Epithelial cell of esophagus (primary cell): Measurements from ENCODE around the gene MAPK13.
A peak's percentile ranks its signal among the peaks of the same experiment; 100 is the strongest.

Source experiments
- DNase-seq: peaks from one replicate; pipeline ENCODE4 v3.0.0; 2010; ENCODE audit warnings: low read depth
- H3K4me3 ChIP-seq: 2 replicates; pipeline ENCODE4 v1.5.1; 2011; ENCODE audit warnings: mild to moderate bottlenecking, low read length, control low read depth
- TF ChIP-seq, protein P1 (sequence below): IDR thresholded peaks from 2 replicates; pipeline ENCODE4 v1.5.1; 2011; ENCODE audit warnings: low read depth, mild to moderate bottlenecking, low read length, control low read depth, inconsistent platforms; ENCODE audit not compliant: insufficient read depth; ENCODE audit errors: missing control alignments

The MAPK13 gene

DNA sequence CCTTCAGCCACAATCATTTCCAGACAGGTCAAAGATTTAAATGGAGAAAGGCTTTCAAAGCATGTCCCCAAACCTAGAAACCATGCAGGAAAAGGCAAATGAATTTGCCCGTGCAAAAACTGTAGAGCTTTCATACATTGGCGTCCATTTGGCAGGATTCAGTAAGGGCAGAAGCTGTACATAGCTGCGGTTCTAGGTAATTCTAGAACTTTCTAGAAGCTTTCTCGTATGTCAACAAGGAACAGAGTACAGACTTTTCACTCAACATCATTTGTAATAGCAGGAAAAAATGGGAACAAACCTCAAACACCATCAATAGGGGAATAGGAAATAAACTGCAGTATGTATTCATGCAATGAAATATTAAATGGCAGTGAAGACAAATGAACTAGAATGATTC, 11.1 kb upstream of the MAPK13 start:
- no peak overlapping the region for H3K4me3 ChIP-seq
- TF ChIP-seq, protein P1, sequence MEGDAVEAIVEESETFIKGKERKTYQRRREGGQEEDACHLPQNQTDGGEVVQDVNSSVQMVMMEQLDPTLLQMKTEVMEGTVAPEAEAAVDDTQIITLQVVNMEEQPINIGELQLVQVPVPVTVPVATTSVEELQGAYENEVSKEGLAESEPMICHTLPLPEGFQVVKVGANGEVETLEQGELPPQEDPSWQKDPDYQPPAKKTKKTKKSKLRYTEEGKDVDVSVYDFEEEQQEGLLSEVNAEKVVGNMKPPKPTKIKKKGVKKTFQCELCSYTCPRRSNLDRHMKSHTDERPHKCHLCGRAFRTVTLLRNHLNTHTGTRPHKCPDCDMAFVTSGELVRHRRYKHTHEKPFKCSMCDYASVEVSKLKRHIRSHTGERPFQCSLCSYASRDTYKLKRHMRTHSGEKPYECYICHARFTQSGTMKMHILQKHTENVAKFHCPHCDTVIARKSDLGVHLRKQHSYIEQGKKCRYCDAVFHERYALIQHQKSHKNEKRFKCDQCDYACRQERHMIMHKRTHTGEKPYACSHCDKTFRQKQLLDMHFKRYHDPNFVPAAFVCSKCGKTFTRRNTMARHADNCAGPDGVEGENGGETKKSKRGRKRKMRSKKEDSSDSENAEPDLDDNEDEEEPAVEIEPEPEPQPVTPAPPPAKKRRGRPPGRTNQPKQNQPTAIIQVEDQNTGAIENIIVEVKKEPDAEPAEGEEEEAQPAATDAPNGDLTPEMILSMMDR, result no peak

DNA sequence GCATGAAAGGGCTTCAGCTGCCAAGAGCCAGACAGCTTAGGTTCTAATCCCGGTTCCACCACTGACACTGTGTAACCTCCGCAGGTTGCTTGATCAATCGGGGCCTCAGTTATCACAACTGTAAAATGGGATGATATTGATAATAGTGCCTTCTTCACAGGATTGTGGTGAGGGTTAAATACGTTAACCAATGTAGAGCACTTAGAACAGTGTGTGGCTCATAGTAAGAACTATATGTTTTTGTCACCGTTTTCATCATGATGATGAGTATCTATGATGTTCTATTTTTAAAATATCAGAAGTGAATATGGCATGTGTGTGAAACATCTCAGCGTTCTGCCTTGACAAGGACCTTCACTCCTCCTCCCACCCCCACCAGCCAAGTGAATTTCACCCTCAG, 10.3 kb upstream of the MAPK13 start:
- TF ChIP-seq, protein P1, result no peak
- H3K4me3 ChIP-seq, result no peak overlapping the region
- DNase-seq, result no peak

More for the DNA sequence above, 11.1 kb upstream of the MAPK13 start:
- no peak for DNase-seq

DNA sequence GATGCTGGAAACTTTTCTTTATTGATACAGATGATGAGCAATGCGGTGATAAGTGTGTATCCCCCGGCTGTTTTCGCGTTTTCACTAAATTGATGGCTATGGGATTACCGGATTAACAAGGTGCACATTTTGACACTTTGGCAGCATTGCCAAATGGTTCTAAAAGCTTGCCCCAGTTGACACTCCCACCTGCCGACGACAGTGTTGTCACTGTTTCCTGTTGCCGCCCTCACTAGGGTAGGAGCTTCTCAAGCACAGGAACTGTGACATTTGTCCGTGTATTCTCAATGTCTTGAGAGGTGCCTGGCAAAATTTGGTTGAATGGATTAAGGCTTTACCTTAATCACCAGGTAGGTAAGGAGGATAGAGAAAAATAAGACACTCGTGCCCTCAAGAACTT, 9.8 kb upstream of the MAPK13 start:
- DNase-seq, result no peak
- no peak overlapping the region for H3K4me3 ChIP-seq
- TF ChIP-seq, protein P1, result no peak

DNA sequence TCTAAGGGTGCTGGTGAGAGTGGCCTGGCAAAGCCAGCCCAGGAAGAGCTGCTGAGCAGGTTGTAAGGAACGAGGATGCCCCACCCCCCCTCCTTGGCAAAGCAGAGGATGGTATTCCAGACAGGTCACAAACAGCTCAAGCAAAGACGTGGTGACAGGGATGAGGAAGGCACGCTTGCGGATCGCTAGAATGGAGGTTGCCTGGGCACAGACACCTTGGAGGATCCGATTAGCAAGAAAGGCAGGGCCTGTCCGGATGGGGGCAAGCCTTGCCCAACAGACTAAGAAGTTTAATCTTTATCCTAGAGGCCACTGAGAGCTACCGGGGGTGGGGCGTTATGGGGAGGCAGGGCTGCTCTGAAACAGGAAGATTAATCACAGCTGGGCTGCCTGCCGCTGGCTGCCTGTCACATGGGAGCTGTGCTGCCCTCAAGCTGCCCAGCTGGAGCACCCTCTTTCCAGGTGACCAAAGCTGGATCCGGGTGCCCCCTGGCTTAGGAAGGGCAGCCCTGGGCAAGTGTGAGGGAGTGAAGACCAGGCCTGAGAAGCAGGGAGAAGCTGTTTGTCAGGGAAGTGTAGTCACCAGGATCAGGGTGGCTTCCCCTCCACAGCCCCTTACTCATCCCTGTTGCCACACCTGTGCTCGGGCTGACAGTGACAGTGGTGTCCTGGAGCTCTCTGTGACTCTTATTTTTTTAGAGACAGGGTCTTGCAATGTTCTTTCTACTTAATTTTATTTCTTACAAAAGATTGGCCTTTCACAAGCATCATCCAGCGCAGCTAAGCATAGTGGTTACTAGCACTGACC, 9.1 kb upstream of the MAPK13 start:
- H3K4me3 ChIP-seq, result no peak overlapping the region
- DNase-seq, result peak; percentile 78
- TF ChIP-seq, protein P1, result no peak

DNA sequence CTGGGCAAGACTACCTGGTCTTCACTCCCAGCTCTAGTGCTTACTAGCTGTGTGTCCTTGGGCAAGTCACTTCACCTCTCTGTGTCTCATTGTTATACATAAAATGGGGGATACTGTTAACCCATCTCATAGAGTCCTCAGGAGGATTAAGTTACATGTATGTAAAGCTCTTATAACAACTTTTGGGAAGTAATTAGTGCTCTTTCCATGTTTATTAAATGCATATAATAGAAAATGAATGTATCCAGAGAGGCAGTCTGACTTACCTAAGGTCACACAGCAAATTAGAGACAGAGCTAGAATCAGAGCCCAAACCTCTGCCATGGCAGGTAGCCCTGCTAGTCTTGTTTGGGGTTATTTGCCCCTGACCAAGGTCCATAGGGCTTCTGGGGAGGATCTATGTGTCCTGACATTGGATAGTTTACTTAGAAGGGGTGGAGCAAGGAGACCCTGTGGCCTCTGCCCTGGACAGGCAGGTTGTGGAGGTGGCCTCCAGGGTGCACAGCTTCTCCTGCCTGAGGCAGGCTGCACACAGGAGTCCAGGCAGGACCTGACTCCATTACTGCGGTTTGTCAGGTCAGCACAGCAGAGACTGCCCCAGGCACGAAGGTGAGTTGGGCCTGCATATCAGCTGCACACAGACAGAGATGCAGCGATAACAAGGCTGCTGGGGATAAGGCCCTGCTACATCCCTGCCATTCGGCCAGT, 8.4 kb upstream of the MAPK13 start:
- H3K4me3 ChIP-seq, result no peak overlapping the region
- DNase-seq, result no peak
- TF ChIP-seq, protein P1, result no peak

DNA sequence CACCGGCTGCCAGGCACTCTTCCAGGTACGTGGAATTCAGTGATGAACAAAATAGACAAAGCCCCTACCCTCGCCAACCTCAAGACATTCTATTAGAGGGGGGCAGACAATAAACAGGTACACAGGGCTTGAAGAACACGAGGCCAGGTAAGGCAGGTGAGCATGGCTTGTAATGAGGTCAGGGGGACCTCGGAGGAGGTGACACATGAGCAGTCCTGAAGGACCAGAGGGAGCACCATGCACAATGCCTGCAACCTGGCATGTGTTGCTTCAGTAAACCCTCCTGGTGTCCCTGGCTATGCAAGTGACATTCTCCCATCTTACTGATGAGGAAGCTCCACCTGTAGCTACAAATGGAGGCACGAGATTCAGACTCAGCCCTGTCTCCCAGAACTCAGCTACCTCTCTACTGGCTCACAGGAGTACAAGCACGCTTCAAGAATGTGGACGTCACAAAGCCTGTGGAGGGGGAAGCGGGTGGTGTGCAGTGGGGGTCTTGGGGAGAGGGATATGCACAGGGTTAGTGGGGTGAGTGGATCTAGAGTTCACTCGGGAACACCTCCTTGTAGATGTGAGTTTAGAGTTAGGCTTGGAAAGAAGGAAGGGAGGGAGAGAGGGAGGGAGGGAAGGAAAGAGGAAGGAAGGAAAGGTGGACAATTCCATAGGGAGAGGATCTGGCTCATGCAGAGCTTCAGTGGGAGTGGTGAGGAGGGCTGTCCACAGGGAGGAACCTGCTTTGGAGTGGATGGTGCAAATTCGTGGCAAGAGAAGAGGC, 7.6 kb upstream of the MAPK13 start:
- no peak for DNase-seq
- H3K4me3 ChIP-seq, result no peak overlapping the region

More for the DNA sequence above, 7.6 kb upstream of the MAPK13 start:
- TF ChIP-seq, protein P1, result no peak
